ENCODE data around the gene GIPC1. TPM values are rescaled to one million over a fixed set of nuclear protein-coding genes. Genes with fewer than 3 reads are reported as not detected.

The GIPC1 gene
- polyA plus RNA-seq, 3 donors = 4.0 to 6.2 (median 4.8) TPM

DNA sequence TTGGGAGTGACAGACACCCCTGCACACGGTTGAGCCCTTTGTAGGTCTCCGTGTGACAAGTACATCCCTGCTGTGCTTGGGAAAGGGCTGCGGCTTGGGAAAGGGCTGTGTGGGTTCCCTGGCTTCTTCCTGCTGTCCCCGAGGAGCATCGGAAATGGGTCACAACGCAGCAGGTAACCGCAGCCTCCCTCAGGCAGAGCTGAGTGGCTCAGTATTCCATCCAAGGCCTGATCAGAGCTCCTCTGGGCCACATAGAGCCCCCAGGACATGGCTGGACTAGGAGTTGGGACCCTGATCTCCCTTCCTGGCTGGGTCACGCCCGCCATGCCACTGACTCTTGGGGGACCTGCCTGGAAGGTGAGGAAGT lies 49.8 kb upstream of the GIPC1 start:
- H3K27ac Mint-ChIP-seq = peak overlapping the region in 1 of 7 donors; percentile 68
- no peak overlapping the region for H3K9ac ChIP-seq (ENCODE audit: insufficient read depth, low read length, poor library complexity, severe bottlenecking)

DNA sequence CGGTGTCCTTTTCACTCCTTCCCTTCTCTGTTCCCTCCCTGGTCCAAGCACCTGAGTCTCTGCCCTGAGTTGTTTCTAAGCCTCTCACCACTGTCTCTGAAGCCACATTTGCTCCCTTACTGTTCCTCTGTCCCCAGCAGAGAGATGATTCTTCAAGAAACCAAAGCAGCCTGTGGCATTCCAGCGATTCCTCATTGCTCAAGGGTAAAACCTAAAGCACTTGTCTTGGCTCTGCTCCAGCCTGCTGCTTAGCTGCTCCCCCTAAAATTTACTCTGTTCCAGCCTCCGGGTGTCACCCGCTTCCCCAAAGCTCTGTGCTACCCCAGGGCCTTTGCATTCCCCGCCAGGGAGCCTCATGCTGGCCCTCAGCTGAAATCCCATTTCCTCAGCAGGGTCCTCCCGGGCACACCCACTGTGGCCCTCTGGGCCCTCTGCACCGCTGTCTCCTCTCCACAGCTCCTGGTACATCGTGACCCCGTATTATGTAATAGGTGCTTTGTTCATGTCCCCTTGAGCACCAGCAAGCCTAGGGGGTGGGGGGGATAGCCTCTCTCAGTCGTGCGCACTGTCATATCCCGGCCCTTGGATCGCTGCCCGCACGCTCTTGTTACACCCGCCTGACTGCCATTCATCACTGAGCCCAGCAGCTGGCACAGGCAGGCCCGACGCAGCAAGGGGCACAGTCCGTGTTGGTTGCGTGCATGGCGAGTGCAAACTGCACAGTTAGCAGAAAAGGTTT lies 49.2 kb upstream of the GIPC1 start:
- Histone ChIP-seq H3K27me3 (ENCODE audit: control insufficient read depth in 2 of 2, insufficient read depth in 2 of 2, low read length in 2 of 2) (no peaks in the 10 kb centered on the region), H2AFZ (ENCODE audit: insufficient read depth, low read depth, low read length, poor library complexity, severe bottlenecking) (no peak overlapping the region), H3K4me1 (ENCODE audit: control insufficient read depth in 1 of 2, insufficient read depth in 2 of 2, low read length in 2 of 2) (no peaks in the 10 kb centered on the region), H3K9me3 (replicated peaks in 1 of 2; ENCODE audit: control insufficient read depth in 1 of 2, insufficient read depth in 1 of 2, low read length in 2 of 2) (no peaks in the 10 kb centered on the region), H4K20me1 (ENCODE audit: insufficient read depth, low read length) (no peaks in the 10 kb centered on the region), H3K36me3 (replicated peaks in 1 of 2; ENCODE audit: control insufficient read depth in 1 of 2, insufficient read depth in 2 of 2, low read length in 2 of 2) (peaks cover 1 to 13% of the 10 kb centered on the region in 2 donors), H3K79me2 (ENCODE audit: insufficient read depth, low read length) (peaks cover 37% of the 10 kb centered on the region), H3K27ac (ENCODE audit: low read depth in 1 of 2, low read length in 2 of 2) (no peak overlapping the region), H3K4me2 (replicated peaks; ENCODE audit: extremely low read depth, low read length, poor library complexity, severe bottlenecking) (no peak overlapping the region), H3K9ac (ENCODE audit: insufficient read depth, low read length, poor library complexity, severe bottlenecking) (no peak overlapping the region), H3K4me3 (replicated peaks in 1 of 3; ENCODE audit: low read depth in 2 of 3, low read length in 3 of 3) (no peak overlapping the region)
- intact Hi-C loops (cut with micrococcal nuclease) = no loop called here
- H3K9me3 Mint-ChIP-seq = no peaks in the 10 kb centered on the region
- no peak for DNase-seq
- peaks cover 7% of the 10 kb centered on the region for H3K4me1 Mint-ChIP-seq
- 88% methylated on average over 19 of the region's 21 CpGs for WGBS (ENCODE audit: insufficient coverage)
- H3K4me3 Mint-ChIP-seq = no peak overlapping the region
- peak overlapping the region in 4 of 7 donors; percentile 23 to 79 (median 50) for H3K27ac Mint-ChIP-seq
- H3K36me3 Mint-ChIP-seq = peaks cover 14 to 35% of the 10 kb centered on the region in 2 donors
- peaks cover 0 to 7% (median 3%) of the 10 kb centered on the region in 3 donors for H3K27me3 Mint-ChIP-seq (ENCODE audit: low read depth in 3 of 3)
- TF ChIP-seq, protein P1, sequence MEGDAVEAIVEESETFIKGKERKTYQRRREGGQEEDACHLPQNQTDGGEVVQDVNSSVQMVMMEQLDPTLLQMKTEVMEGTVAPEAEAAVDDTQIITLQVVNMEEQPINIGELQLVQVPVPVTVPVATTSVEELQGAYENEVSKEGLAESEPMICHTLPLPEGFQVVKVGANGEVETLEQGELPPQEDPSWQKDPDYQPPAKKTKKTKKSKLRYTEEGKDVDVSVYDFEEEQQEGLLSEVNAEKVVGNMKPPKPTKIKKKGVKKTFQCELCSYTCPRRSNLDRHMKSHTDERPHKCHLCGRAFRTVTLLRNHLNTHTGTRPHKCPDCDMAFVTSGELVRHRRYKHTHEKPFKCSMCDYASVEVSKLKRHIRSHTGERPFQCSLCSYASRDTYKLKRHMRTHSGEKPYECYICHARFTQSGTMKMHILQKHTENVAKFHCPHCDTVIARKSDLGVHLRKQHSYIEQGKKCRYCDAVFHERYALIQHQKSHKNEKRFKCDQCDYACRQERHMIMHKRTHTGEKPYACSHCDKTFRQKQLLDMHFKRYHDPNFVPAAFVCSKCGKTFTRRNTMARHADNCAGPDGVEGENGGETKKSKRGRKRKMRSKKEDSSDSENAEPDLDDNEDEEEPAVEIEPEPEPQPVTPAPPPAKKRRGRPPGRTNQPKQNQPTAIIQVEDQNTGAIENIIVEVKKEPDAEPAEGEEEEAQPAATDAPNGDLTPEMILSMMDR (IDR thresholded peaks at IDR 0.05) = no peak

More for the DNA sequence above, 49.8 kb upstream of the GIPC1 start:
- Histone ChIP-seq H3K4me1 (ENCODE audit: control insufficient read depth in 1 of 2, insufficient read depth in 2 of 2, low read length in 2 of 2) (no peaks in the 10 kb centered on the region), H3K79me2 (ENCODE audit: insufficient read depth, low read length) (peaks cover 37% of the 10 kb centered on the region), H3K27ac (ENCODE audit: low read depth in 1 of 2, low read length in 2 of 2) (no peak overlapping the region), H4K20me1 (ENCODE audit: insufficient read depth, low read length) (no peaks in the 10 kb centered on the region), H3K4me2 (replicated peaks; ENCODE audit: extremely low read depth, low read length, poor library complexity, severe bottlenecking) (no peak overlapping the region), H2AFZ (ENCODE audit: insufficient read depth, low read depth, low read length, poor library complexity, severe bottlenecking) (no peak overlapping the region), H3K9me3 (replicated peaks in 1 of 2; ENCODE audit: control insufficient read depth in 1 of 2, insufficient read depth in 1 of 2, low read length in 2 of 2) (no peaks in the 10 kb centered on the region), H3K4me3 (replicated peaks in 1 of 3; ENCODE audit: low read depth in 2 of 3, low read length in 3 of 3) (no peak overlapping the region), H3K27me3 (ENCODE audit: control insufficient read depth in 2 of 2, insufficient read depth in 2 of 2, low read length in 2 of 2) (no peaks in the 10 kb centered on the region), H3K36me3 (replicated peaks in 1 of 2; ENCODE audit: control insufficient read depth in 1 of 2, insufficient read depth in 2 of 2, low read length in 2 of 2) (peaks cover 4 to 14% of the 10 kb centered on the region in 2 donors)
- intact Hi-C loops (cut with micrococcal nuclease) = no loop called here
- TF ChIP-seq, protein P1 (IDR thresholded peaks at IDR 0.05) = no peak
- no peak for DNase-seq
- peaks cover 7% of the 10 kb centered on the region for H3K4me1 Mint-ChIP-seq
- peaks cover 0 to 7% (median 3%) of the 10 kb centered on the region in 3 donors for H3K27me3 Mint-ChIP-seq (ENCODE audit: low read depth in 3 of 3)
- H3K36me3 Mint-ChIP-seq = peaks cover 16 to 35% of the 10 kb centered on the region in 2 donors
- H3K4me3 Mint-ChIP-seq = no peak overlapping the region
- WGBS (ENCODE audit: insufficient coverage) = 93% methylated on average over 9 of the region's 9 CpGs
- H3K9me3 Mint-ChIP-seq = no peaks in the 10 kb centered on the region

All from CD14-positive monocyte (primary cell).